Stimulated activated CD8-positive, alpha-beta memory T cell treated with anti-CD3 and anti-CD28 coated beads, Interleukin-4, amount 100 ng/mL, for 48 hours (primary cell): Measurements from ENCODE around the gene CCDC88B.

Experiments used
- DNase-seq: peaks from one replicate; pipeline ENCODE4 v3.0.0-alpha.2; 2020

The CCDC88B gene

GRCh38 chr11:64384028-64384737, 44.2 kb downstream of the CCDC88B start:
- no peak for DNase-seq

GRCh38 chr11:64384981-64385944, 45.3 kb downstream of the CCDC88B start:
- no peak for DNase-seq

GRCh38 chr11:64385945-64386704, 46.1 kb downstream of the CCDC88B start:
- DNase-seq, result no peak

- no peak for DNase-seq
Observed at GRCh38 chr11:64387916-64388315, 47.9 kb downstream of the CCDC88B start.

- no peak for DNase-seq
Observed at GRCh38 chr11:64388894-64389293, 48.9 kb downstream of the CCDC88B start.

GRCh38 chr11:64389851-64390250, 49.8 kb downstream of the CCDC88B start:
- DNase-seq, result no peak

GRCh38 chr11:64390558-64390957, 50.6 kb downstream of the CCDC88B start:
- no peak for DNase-seq

- DNase-seq, result no peak
Observed at GRCh38 chr11:64391839-64392238, 51.8 kb downstream of the CCDC88B start.

GRCh38 chr11:64395545-64396078, 55.6 kb downstream of the CCDC88B start:
- no peak for DNase-seq

GRCh38 chr11:64396079-64396591, 56.1 kb downstream of the CCDC88B start:
- DNase-seq, result no peak

- DNase-seq, result no peak
Observed at GRCh38 chr11:64400102-64400501, 60.1 kb downstream of the CCDC88B start.

- DNase-seq, result no peak
Observed at GRCh38 chr11:64400667-64401066, 60.7 kb downstream of the CCDC88B start.

- no peak for DNase-seq
Observed at GRCh38 chr11:64401775-64402174, 61.8 kb downstream of the CCDC88B start.

- DNase-seq, result no peak
Observed at GRCh38 chr11:64403106-64403505, 63.1 kb downstream of the CCDC88B start.

- DNase-seq, result no peak
Observed at GRCh38 chr11:64406221-64406946, 66.4 kb downstream of the CCDC88B start.
